Gastrocnemius medialis (tissue), 4 donors: Measurements from ENCODE around the gene ZIC1. TPM values are rescaled to one million over a fixed set of nuclear protein-coding genes. Genes with fewer than 3 reads are reported as not detected.

Experiments
- ATAC-seq, 2 donors: fragments of 150-250 bp; one replicate each; pipeline ENCODE4 v1.9.1; 2016
- DNase-seq, 2 donors: peaks; one replicate each; pipeline ENCODE4 v3.0.0-alpha.2; 2019
- H3K27ac ChIP-seq, 4 donors: fragments of 200-600 bp; sonication (generic); 1 replicate in 1 of 4; 2 replicates in 3 of 4; pipeline ENCODE4 v1.5.1; 2016 to 2018; ENCODE audit warnings: mild to moderate bottlenecking in 2 of 4, moderate library complexity in 1 of 4
- H3K27me3 ChIP-seq, 3 donors: fragments of 200-600 bp; sonication (generic) in 2 of 3; 1 replicate in 1 of 3; 2 replicates in 2 of 3; pipeline versions ENCODE4 v1.5.1 to v1.6.0; 2016 to 2019; ENCODE audit warnings: mild to moderate bottlenecking in 1 of 3, moderate library complexity in 1 of 3
- H3K36me3 ChIP-seq, 2 donors: fragments of 200-600 bp; sonication (generic) in 1 of 2; one replicate each; pipeline ENCODE4 v1.5.1; 2017 to 2018
- H3K4me1 ChIP-seq, 2 donors: fragments of 200-600 bp; sonication (generic) in 1 of 2; one replicate each; pipeline ENCODE4 v1.5.1; 2016 to 2017; ENCODE audit warnings: mild to moderate bottlenecking in 2 of 2
- H3K4me3 ChIP-seq, 4 donors: fragments of 200-600 bp; sonication (generic) in 3 of 4; 1 replicate in 1 of 4; 2 replicates in 3 of 4; pipeline ENCODE4 v1.5.1; 2016 to 2019; ENCODE audit warnings: mild to moderate bottlenecking in 2 of 4
- H3K9me3 ChIP-seq, 3 donors: fragments of 200-600 bp; sonication (generic) in 2 of 3; 1 replicate in 1 of 3; 2 replicates in 2 of 3; pipeline ENCODE4 v1.5.1; 2016 to 2019
- POLR2A ChIP-seq, 2 donors: fragments of 450-650 bp; IDR thresholded peaks; one replicate each; pipeline ENCODE4 v1.6.1; 2017; ENCODE audit warnings: antibody characterized with exemption in 2 of 2, mild to moderate bottlenecking in 2 of 2, moderate library complexity in 2 of 2
- in situ Hi-C, 4 donors: fragments of 200-750 bp; cut with MboI; loops; one replicate each; pipeline versions ENCODE4 v1.15.0 to v1.8.0; 2017; ENCODE audit warnings: low sequenced_read_pairs in 4 of 4
- intact Hi-C: fragments of 100-400 bp; cut with DNase I; formaldehyde crosslinking; loops from one replicate; pipeline ENCODE4 v1.15.1; 2023; ENCODE audit warnings: low total_unique reads
- total RNA-seq, 4 donors: library from RNA; depleted of rRNA; stranded (reverse); fragments of >200 nt; gene quantifications; one replicate each; pipeline versions ENCODE4 v1.1.0 to v1.2.3, GENCODE V29; 2016
- TF ChIP-seq, protein P1 (sequence below), 5 experiments: fragments of 450-650 bp in 3 of 5; fragments of 200-600 bp in 2 of 5; sonication (generic) in 2 of 5; IDR thresholded peaks in 4 of 5; conservative IDR thresholded peaks in 1 of 5; 1 replicate in 4 of 5; 2 replicates in 1 of 5; pipeline ENCODE4 v1.5.1; 2016 to 2019; ENCODE audit warnings: antibody characterized with exemption in 5 of 5, mild to moderate bottlenecking in 3 of 5, moderate library complexity in 3 of 5

Gene ZIC1
- total RNA-seq, 4 donors from 2014 or later, result 3.3 to 5.2 (median 4.3) TPM

DNA sequence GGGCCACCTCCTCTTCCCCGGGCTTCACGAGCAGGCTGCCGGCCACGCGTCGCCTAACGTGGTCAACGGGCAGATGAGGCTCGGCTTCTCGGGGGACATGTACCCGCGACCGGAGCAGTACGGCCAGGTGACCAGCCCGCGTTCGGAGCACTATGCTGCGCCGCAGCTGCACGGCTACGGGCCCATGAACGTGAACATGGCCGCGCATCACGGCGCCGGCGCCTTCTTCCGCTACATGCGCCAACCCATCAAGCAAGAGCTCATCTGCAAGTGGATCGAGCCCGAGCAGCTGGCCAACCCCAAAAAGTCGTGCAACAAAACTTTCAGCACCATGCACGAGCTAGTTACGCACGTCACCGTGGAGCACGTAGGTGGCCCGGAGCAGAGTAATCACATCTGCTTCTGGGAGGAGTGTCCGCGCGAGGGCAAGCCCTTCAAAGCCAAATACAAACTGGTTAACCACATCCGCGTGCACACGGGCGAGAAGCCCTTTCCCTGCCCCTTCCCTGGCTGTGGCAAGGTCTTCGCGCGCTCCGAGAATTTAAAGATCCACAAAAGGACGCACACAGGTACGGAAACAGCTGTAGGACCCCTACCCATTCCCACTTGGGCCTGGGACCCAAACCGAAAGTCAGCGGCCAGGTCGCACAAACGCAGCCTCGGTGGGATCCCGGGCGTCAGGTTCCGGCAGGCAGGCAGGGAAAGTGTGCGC lies 1.5 kb downstream of the ZIC1 start:
- peaks cover 8 to 22% of the 10 kb centered on the region in 2 donors for H3K4me1 ChIP-seq
- H3K4me3 ChIP-seq, result peak overlapping the region; percentile 66 to 83 (median 70)
- TF ChIP-seq, protein P1, sequence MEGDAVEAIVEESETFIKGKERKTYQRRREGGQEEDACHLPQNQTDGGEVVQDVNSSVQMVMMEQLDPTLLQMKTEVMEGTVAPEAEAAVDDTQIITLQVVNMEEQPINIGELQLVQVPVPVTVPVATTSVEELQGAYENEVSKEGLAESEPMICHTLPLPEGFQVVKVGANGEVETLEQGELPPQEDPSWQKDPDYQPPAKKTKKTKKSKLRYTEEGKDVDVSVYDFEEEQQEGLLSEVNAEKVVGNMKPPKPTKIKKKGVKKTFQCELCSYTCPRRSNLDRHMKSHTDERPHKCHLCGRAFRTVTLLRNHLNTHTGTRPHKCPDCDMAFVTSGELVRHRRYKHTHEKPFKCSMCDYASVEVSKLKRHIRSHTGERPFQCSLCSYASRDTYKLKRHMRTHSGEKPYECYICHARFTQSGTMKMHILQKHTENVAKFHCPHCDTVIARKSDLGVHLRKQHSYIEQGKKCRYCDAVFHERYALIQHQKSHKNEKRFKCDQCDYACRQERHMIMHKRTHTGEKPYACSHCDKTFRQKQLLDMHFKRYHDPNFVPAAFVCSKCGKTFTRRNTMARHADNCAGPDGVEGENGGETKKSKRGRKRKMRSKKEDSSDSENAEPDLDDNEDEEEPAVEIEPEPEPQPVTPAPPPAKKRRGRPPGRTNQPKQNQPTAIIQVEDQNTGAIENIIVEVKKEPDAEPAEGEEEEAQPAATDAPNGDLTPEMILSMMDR (IDR thresholded peaks at IDR 0.05 in 4 of 5, conservative IDR thresholded peaks at IDR 0.05 in 1 of 5), result no peak
- peak; percentile 51 to 70 for TF ChIP-seq POLR2A (IDR thresholded peaks at IDR 0.05)
- H3K27me3 ChIP-seq, result peaks cover 28 to 46% (median 33%) of the 10 kb centered on the region in 3 donors
- ATAC-seq (peak; percentile 38 to 52), DNase-seq (peak in 1 of 2 donors; percentile 67)
- H3K36me3 ChIP-seq, result no peaks in the 10 kb centered on the region
- in situ Hi-C loops (no loop called here), intact Hi-C loops (loop anchor here (10.0 kb wide), 1 partner anchor 244 kb away; no protein-coding TSS in a partner anchor)
- peak overlapping the region; percentile 79 to 85 (median 82) for H3K27ac ChIP-seq
- H3K9me3 ChIP-seq, result no peaks in the 10 kb centered on the region

DNA sequence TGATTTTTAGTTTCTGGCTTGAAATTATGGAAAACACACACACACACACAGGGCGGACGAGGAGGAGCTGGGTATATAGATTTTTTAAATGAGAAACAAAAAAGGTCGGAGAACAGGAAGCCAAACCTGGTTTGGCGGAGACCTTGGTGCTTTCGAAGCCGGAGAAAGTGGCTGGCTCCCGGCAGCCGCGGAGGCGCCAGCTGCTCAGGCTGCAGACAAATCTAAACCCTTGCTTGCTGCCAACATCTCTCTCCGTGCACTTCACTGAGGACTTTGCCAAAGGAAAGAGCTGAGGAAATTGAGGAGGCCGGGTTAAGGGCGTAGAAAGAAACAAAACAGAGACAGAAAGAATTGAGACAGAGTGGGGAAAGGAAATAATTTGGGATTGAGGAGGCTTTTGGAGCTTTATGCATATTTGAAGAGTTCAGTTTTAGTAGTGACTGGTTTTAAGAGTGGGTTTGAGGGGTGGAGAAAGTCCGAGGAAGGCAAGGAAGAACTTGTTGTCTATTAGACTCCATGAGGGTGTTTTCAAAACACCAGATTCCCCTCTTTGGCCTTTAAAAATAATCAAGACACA lies 2.2 kb downstream of the ZIC1 start:
- in situ Hi-C loops, result no loop called here
- peaks cover 28 to 40% (median 30%) of the 10 kb centered on the region in 3 donors for H3K27me3 ChIP-seq

DNA sequence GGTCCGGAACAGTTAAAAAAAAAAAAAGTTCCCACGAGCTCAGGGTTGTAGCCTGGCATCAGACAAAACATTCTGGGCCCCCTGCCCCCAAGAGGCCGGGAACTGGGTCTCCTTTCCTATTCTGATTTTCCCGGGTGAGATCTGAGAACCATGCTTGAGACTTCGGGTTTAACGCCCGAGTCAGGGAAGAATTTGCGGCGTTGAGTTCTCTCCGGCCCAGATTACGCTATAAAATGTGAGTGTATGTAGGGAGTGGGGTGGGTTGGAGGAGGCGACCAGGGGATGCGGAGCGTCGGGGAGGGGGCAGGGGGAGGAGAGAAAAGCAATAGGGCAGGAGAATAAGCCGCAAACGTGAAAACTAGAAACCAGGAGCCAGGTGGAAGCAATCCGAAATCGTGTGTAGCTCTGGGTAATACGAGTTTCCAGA lies 2.7 kb downstream of the ZIC1 start:
- Histone ChIP-seq H3K27ac (peak overlapping the region; percentile 79 to 85 (median 82)), H3K4me1 (peaks cover 8 to 22% of the 10 kb centered on the region in 2 donors), H3K4me3 (peak overlapping the region; percentile 66 to 83 (median 70)), H3K9me3 (no peaks in the 10 kb centered on the region), H3K36me3 (no peaks in the 10 kb centered on the region), H3K27me3 (peaks cover 28 to 37% (median 28%) of the 10 kb centered on the region in 3 donors)
- TF ChIP-seq, protein P1 (IDR thresholded peaks at IDR 0.05 in 4 of 5, conservative IDR thresholded peaks at IDR 0.05 in 1 of 5), result no peak
- TF ChIP-seq POLR2A (IDR thresholded peaks at IDR 0.05), result no peak
- no peak for DNase-seq
- intact Hi-C loops (loop anchor here (10.0 kb wide), 1 partner anchor 243 kb away; no protein-coding TSS in a partner anchor), in situ Hi-C loops (no loop called here)
- ATAC-seq, result no peak

More for the DNA sequence above, 2.2 kb downstream of the ZIC1 start:
- no peaks in the 10 kb centered on the region for H3K9me3 ChIP-seq
- DNase-seq, result peak in 1 of 2 donors; percentile 54
- H3K4me3 ChIP-seq, result peak overlapping the region; percentile 66 to 83 (median 70)
- H3K36me3 ChIP-seq, result no peaks in the 10 kb centered on the region
- ATAC-seq, result peak; percentile 51 to 60
- TF ChIP-seq, protein P1 (IDR thresholded peaks at IDR 0.05 in 4 of 5, conservative IDR thresholded peaks at IDR 0.05 in 1 of 5), result no peak
- TF ChIP-seq POLR2A (IDR thresholded peaks at IDR 0.05), result no peak
- H3K27ac ChIP-seq, result peak overlapping the region; percentile 79 to 85 (median 82)
- H3K4me1 ChIP-seq, result peaks cover 8 to 22% of the 10 kb centered on the region in 2 donors
- intact Hi-C loops, result loop anchor here (10.0 kb wide), 1 partner anchor 243 kb away; no protein-coding TSS in a partner anchor

DNA sequence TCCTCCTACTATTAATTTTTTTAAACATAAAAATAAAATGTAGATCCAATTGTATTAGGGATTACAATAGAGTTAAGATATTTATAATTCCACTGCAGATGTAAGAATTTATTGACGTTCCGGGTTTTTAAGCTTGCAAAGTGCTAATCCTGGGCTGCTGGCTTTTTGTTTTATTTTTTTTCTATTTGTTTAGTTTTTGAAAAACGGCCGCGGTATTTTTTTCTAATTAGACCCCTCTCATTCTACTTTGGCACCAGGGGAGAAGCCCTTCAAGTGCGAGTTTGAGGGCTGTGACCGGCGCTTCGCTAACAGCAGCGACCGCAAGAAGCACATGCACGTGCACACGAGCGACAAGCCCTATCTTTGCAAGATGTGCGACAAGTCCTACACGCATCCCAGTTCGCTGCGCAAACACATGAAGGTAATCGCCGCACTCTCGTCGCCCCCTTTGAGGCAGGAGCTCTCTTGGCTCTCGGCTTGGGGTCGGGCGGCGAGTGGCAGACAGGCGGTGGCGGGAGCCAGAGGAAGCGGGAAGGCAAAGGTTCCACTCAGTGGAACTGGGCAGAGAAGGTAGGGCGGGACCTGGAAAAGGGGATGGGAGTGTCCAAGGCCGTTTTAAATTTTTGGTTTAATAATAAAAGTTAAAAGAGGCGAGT lies 3.2 kb downstream of the ZIC1 start:
- DNase-seq (no peak), ATAC-seq (no peak)
- TF ChIP-seq POLR2A (IDR thresholded peaks at IDR 0.05), result no peak
- TF ChIP-seq, protein P1 (IDR thresholded peaks at IDR 0.05 in 4 of 5, conservative IDR thresholded peaks at IDR 0.05 in 1 of 5), result no peak
- H3K4me3 ChIP-seq, result peak overlapping the region; percentile 66 to 83 (median 70)
- intact Hi-C loops, result loop anchor here (10.0 kb wide), 1 partner anchor 242 kb away; no protein-coding TSS in a partner anchor
- peak overlapping the region; percentile 79 to 85 (median 82) for H3K27ac ChIP-seq
- in situ Hi-C loops, result no loop called here
- H3K9me3 ChIP-seq, result no peaks in the 10 kb centered on the region
- peaks cover 8 to 22% of the 10 kb centered on the region in 2 donors for H3K4me1 ChIP-seq
- H3K36me3 ChIP-seq, result no peaks in the 10 kb centered on the region
- peaks cover 22 to 36% (median 28%) of the 10 kb centered on the region in 3 donors for H3K27me3 ChIP-seq
